MCF 10A (cell line): ENCODE measurements around the gene JCAD. TPM values are rescaled to one million over a fixed set of nuclear protein-coding genes. Genes with fewer than 3 reads are reported as not detected.

Experiments
- BruUV-seq: library from RNA; stranded (reverse); fragments of 400-500 nt; replicated peaks from 2 replicates; lab custom pipeline; 2021; lab: Mats Ljungman, UMichigan
- CTCF ChIA-PET: fragments of 300-600 bp; sonication (Branson Sonifier 250); formaldehyde crosslinking; extraction: SDS; loops from one replicate; lab custom pipeline; 2021; ENCODE audit warnings: antibody characterized with exemption, inconsistent platforms; lab: Yijun Ruan, JAX
- POLR2A ChIA-PET: fragments of 300-600, 350-650 bp; sonication (Branson Sonifier 250); formaldehyde crosslinking; extraction: SDS; loops from one replicate; lab custom pipeline; 2020; ENCODE audit warnings: antibody characterized with exemption, inconsistent platforms; lab: Yijun Ruan, JAX
- DNase-seq: peaks from one replicate; pipeline ENCODE4 v3.0.0-alpha.2; 2018; ENCODE audit not compliant: unreplicated experiment
- H3K27ac Mint-ChIP-seq: one replicate; pipeline ENCODE4 v1.8.0; 2022; ENCODE audit warnings: mild to moderate bottlenecking, low read depth, mixed read lengths; ENCODE audit not compliant: unreplicated experiment
- H3K27me3 Mint-ChIP-seq: one replicate; pipeline ENCODE4 v1.8.0; 2022; ENCODE audit warnings: mixed read lengths; ENCODE audit not compliant: insufficient read depth, unreplicated experiment
- H3K36me3 Mint-ChIP-seq: one replicate; pipeline ENCODE4 v1.8.0; 2022; ENCODE audit warnings: mild to moderate bottlenecking, moderate library complexity, mixed read lengths; ENCODE audit not compliant: insufficient read depth, unreplicated experiment
- H3K4me1 Mint-ChIP-seq: one replicate; pipeline ENCODE4 v1.8.0; 2022; ENCODE audit warnings: mixed read lengths; ENCODE audit not compliant: insufficient read depth, unreplicated experiment
- H3K4me3 Mint-ChIP-seq: one replicate; pipeline ENCODE4 v1.8.0; 2022; ENCODE audit warnings: mild to moderate bottlenecking, moderate library complexity, mixed read lengths; ENCODE audit not compliant: unreplicated experiment
- H3K9me3 Mint-ChIP-seq: one replicate; pipeline ENCODE4 v1.8.0; 2022; ENCODE audit warnings: mixed read lengths; ENCODE audit not compliant: unreplicated experiment
- intact Hi-C: fragments of 100-400 bp; cut with micrococcal nuclease; formaldehyde crosslinking; loops from 2 replicates; pipeline ENCODE4 v1.14.1; 2022
- total RNA-seq: library from RNA; stranded (reverse); gene quantifications from 2 replicates; pipeline ENCODE4 v1.2.3, GENCODE V29; 2022
- TF ChIP-seq, protein P1 (sequence below): fragments of 200-600 bp; IDR thresholded peaks from one replicate; pipeline ENCODE4 v1.8.0; 2022; ENCODE audit warnings: antibody characterized with exemption, mild to moderate bottlenecking; ENCODE audit not compliant: unreplicated experiment

JCAD gene
- total RNA-seq, 1 experiment from 2014 or later = 0.26 TPM

- H3K4me1 Mint-ChIP-seq = peaks cover 6% of the 10 kb centered on the region
- no peak overlapping the region for H3K4me3 Mint-ChIP-seq
- no peaks in the 10 kb centered on the region for H3K9me3 Mint-ChIP-seq
- TF ChIP-seq, protein P1, sequence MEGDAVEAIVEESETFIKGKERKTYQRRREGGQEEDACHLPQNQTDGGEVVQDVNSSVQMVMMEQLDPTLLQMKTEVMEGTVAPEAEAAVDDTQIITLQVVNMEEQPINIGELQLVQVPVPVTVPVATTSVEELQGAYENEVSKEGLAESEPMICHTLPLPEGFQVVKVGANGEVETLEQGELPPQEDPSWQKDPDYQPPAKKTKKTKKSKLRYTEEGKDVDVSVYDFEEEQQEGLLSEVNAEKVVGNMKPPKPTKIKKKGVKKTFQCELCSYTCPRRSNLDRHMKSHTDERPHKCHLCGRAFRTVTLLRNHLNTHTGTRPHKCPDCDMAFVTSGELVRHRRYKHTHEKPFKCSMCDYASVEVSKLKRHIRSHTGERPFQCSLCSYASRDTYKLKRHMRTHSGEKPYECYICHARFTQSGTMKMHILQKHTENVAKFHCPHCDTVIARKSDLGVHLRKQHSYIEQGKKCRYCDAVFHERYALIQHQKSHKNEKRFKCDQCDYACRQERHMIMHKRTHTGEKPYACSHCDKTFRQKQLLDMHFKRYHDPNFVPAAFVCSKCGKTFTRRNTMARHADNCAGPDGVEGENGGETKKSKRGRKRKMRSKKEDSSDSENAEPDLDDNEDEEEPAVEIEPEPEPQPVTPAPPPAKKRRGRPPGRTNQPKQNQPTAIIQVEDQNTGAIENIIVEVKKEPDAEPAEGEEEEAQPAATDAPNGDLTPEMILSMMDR = no peak
- ChIA-PET POLR2A (no interaction called here), CTCF (no interaction called here)
- no peaks in the 10 kb centered on the region for H3K36me3 Mint-ChIP-seq
- DNase-seq = no peak
- no peak overlapping the region for H3K27ac Mint-ChIP-seq
- H3K27me3 Mint-ChIP-seq = peaks cover 18% of the 10 kb centered on the region
- no TSS peak for BruUV-seq
- intact Hi-C loops = no loop called here
Observed at GRCh38 chr10:30079408-30079807, 20.0 kb upstream of the JCAD start.

GRCh38 chr10:30075481-30075880 is 16.1 kb upstream of the JCAD start:
- H3K4me3 Mint-ChIP-seq = no peak overlapping the region
- TF ChIP-seq, protein P1 = no peak
- POLR2A ChIA-PET = no interaction called here
- no peak overlapping the region for H3K27ac Mint-ChIP-seq
- H3K36me3 Mint-ChIP-seq = no peaks in the 10 kb centered on the region
- H3K9me3 Mint-ChIP-seq = no peaks in the 10 kb centered on the region
- peaks cover 6% of the 10 kb centered on the region for H3K4me1 Mint-ChIP-seq
- BruUV-seq = no TSS peak
- H3K27me3 Mint-ChIP-seq = no peaks in the 10 kb centered on the region
- CTCF ChIA-PET = no interaction called here
- intact Hi-C loops = no loop called here
- no peak for DNase-seq

DNA sequence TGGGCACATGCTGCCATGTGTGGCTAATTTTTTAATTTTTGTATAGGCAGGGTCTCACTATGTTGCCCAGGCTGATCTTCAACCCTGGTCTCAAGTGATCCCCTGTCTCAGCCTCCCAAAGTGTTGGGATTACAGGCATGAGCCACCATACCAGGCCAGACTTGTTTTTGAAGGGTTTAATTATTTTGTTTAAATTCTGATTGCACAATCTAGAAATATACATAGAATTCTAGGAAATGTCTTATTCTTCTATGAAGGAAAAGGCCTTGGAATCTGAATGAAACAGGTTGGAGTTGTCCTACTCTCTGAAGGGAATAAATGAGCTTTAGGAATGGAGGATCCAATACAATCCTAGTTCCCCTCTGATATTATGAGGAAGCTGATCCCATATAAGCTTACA is 15.5 kb upstream of the JCAD start:
- Mint-ChIP-seq H3K9me3 (no peaks in the 10 kb centered on the region), H3K4me1 (peaks cover under 1% of the 10 kb centered on the region), H3K27me3 (no peaks in the 10 kb centered on the region), H3K4me3 (no peak overlapping the region), H3K36me3 (no peaks in the 10 kb centered on the region), H3K27ac (no peak overlapping the region)
- TF ChIP-seq, protein P1 = no peak
- intact Hi-C loops = no loop called here
- no TSS peak for BruUV-seq
- ChIA-PET CTCF (no interaction called here), POLR2A (no interaction called here)
- DNase-seq = no peak

DNA sequence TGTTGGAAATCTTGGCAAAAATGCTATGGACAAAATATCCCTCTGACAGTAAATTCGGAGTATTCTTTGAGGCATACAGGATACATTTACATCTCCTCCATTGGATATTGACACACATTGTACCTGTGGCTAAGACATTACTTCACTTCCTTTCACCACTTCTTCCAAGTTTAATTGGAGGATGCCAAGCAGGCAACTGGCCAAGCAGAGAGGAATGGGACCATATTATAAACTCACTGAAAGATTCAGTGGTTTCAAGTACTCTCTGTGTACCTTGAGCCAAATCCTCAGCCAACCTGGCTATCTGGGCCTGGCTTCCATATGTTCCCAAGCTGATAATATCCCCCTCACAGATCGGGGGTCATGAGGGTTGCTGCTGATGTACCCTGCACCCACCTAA is 14.7 kb upstream of the JCAD start:
- H3K27ac Mint-ChIP-seq = no peak overlapping the region
- DNase-seq = no peak
- no peaks in the 10 kb centered on the region for H3K27me3 Mint-ChIP-seq
- no peaks in the 10 kb centered on the region for H3K36me3 Mint-ChIP-seq
- TF ChIP-seq, protein P1 = no peak
- BruUV-seq = no TSS peak
- no peaks in the 10 kb centered on the region for H3K4me1 Mint-ChIP-seq
- ChIA-PET POLR2A (interaction anchor here (0.6 kb wide), 1 partner anchor 20 kb away, joined by 4 read pairs; no protein-coding TSS in a partner anchor), CTCF (interaction anchor here (0.8 kb wide), 1 partner anchor 10 kb away, joined by 4 read pairs; no protein-coding TSS in a partner anchor)
- intact Hi-C loops = no loop called here
- H3K9me3 Mint-ChIP-seq = no peaks in the 10 kb centered on the region
- no peak overlapping the region for H3K4me3 Mint-ChIP-seq
